ENCODE data around the gene CFAP410.

CFAP410 gene

GRCh38 chr21:44350773-44351481 is 11.7 kb upstream of the CFAP410 start:
- TF ChIP-seq CTCF (IDR thresholded peaks at IDR 0.05; ENCODE audit: insufficient read depth, low read length) (no peak), GABPA (IDR thresholded peaks at IDR 0.05; ENCODE audit: low read depth) (no peak), POLR2AphosphoS5 (IDR thresholded peaks at IDR 0.05; ENCODE audit: low read depth) (no peak), SPI1 (IDR thresholded peaks at IDR 0.05; ENCODE audit: borderline replicate concordance, low read depth) (no peak)
- TF ChIP-seq, protein P1, sequence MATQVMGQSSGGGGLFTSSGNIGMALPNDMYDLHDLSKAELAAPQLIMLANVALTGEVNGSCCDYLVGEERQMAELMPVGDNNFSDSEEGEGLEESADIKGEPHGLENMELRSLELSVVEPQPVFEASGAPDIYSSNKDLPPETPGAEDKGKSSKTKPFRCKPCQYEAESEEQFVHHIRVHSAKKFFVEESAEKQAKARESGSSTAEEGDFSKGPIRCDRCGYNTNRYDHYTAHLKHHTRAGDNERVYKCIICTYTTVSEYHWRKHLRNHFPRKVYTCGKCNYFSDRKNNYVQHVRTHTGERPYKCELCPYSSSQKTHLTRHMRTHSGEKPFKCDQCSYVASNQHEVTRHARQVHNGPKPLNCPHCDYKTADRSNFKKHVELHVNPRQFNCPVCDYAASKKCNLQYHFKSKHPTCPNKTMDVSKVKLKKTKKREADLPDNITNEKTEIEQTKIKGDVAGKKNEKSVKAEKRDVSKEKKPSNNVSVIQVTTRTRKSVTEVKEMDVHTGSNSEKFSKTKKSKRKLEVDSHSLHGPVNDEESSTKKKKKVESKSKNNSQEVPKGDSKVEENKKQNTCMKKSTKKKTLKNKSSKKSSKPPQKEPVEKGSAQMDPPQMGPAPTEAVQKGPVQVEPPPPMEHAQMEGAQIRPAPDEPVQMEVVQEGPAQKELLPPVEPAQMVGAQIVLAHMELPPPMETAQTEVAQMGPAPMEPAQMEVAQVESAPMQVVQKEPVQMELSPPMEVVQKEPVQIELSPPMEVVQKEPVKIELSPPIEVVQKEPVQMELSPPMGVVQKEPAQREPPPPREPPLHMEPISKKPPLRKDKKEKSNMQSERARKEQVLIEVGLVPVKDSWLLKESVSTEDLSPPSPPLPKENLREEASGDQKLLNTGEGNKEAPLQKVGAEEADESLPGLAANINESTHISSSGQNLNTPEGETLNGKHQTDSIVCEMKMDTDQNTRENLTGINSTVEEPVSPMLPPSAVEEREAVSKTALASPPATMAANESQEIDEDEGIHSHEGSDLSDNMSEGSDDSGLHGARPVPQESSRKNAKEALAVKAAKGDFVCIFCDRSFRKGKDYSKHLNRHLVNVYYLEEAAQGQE (IDR thresholded peaks at IDR 0.05; ENCODE audit: insufficient replicate concordance, low read depth), result no peak
- Histone ChIP-seq H3K4me3 (replicated peaks; ENCODE audit: insufficient read depth, low read length) (peak overlapping the region; percentile 39), H3K27ac (replicated peaks) (peak overlapping the region; percentile 99), H3K27me3 (ENCODE audit: insufficient read depth, poor library complexity, severe bottlenecking) (no peaks in the 10 kb centered on the region)
- DNase-seq (ENCODE audit: low read depth in 1 of 2, low spot score in 1 of 2), result peak in 1 of 2 experiments; percentile 34

DNA sequence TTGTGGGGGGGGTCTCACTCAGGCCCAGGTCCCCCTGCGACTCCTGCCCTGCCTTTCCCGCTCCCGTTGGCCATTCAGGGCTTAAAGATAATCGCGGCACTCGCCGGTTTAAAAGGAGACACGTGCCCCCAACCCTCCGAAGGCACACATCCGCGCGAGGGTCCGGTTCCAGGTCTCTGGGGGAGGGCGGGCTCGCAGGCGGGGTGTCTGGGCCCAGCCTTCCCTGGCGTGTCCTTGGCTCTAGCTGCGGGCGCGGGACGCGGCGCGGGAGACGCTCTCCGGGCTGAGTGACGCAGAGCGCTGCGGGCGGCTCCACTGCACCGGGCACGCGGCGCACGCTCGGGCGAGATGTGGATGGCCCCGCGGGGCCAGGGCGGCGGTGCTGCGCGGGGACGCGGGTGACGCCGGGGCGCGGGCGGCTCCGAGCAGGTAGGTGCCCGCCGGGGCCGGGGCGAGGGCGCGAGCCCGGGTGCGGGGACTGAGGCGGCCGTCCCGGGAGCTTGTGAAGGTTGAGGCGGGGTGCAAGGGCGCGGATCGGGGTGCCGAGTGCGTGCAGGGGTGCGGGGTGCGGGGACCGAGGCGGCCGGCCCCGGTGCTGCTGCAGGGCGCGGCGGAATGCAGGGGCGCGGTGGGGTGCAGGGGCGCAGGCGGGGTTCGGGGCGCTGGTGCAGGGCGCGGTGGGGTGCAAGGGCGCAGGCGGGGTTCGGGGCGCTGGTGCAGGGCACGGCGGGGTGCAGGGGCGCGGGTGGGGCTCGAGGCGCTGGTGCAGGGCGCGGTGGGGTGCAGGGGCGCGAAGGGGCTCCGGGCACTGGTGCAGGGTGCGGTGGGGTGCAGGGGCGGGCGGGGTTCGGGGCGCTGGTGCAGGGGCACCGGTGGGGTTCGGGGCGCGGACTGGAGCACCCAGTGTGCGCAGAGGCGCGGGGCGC is 10.9 kb upstream of the CFAP410 start:
- TF ChIP-seq CTCF (IDR thresholded peaks at IDR 0.05; ENCODE audit: insufficient read depth, low read length) (no peak), GABPA (IDR thresholded peaks at IDR 0.05; ENCODE audit: low read depth) (no peak), SPI1 (IDR thresholded peaks at IDR 0.05; ENCODE audit: borderline replicate concordance, low read depth) (no peak), POLR2AphosphoS5 (IDR thresholded peaks at IDR 0.05; ENCODE audit: low read depth) (no peak)
- TF ChIP-seq, protein P1 (IDR thresholded peaks at IDR 0.05; ENCODE audit: insufficient replicate concordance, low read depth), result no peak
- H3K27ac ChIP-seq (replicated peaks), result peak overlapping the region; percentile 99
- peak overlapping the region; percentile 39 for H3K4me3 ChIP-seq (replicated peaks; ENCODE audit: insufficient read depth, low read length)
- no peaks in the 10 kb centered on the region for H3K27me3 ChIP-seq (ENCODE audit: insufficient read depth, poor library complexity, severe bottlenecking)
- no peak for DNase-seq (ENCODE audit: low read depth in 1 of 2, low spot score in 1 of 2)

DNA sequence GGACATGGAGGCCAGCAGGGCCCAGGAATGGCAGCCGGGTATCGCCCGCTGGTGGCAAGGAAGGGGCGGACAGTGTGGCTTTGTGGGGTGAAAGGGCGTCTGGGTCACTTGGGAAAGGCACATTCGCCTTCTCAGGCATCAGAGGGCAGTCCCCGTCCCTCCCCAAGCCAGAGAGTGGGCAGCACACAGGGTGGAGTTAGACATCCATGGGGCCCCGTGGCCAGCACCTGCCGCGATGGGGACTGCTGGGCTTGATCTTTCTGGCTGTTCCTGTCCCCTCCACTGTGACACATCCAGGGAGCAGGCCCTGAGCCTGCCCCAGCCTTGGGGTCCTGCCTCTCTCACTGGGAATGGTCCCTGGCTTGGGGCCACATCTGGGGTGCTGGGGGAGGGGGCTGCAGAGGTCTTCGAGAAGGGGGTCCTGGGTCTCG is 10.2 kb upstream of the CFAP410 start:
- peak overlapping the region; percentile 39 for H3K4me3 ChIP-seq (replicated peaks; ENCODE audit: insufficient read depth, low read length)
- TF ChIP-seq SPI1 (IDR thresholded peaks at IDR 0.05; ENCODE audit: borderline replicate concordance, low read depth), result no peak
- TF ChIP-seq GABPA (IDR thresholded peaks at IDR 0.05; ENCODE audit: low read depth), result no peak
- TF ChIP-seq POLR2AphosphoS5 (IDR thresholded peaks at IDR 0.05; ENCODE audit: low read depth), result no peak
- TF ChIP-seq, protein P1 (IDR thresholded peaks at IDR 0.05; ENCODE audit: insufficient replicate concordance, low read depth), result no peak
- no peak for TF ChIP-seq CTCF (IDR thresholded peaks at IDR 0.05; ENCODE audit: insufficient read depth, low read length)
- peak overlapping the region; percentile 67 for H3K27ac ChIP-seq (replicated peaks)
- no peak for DNase-seq (ENCODE audit: low read depth in 1 of 2, low spot score in 1 of 2)
- no peaks in the 10 kb centered on the region for H3K27me3 ChIP-seq (ENCODE audit: insufficient read depth, poor library complexity, severe bottlenecking)

Data from HL-60 (cell line).